Measurements from ENCODE around the gene SCAF4. TPM values are rescaled to one million over a fixed set of nuclear protein-coding genes. Genes with fewer than 3 reads are reported as not detected.

The SCAF4 gene
- total and polyA plus RNA-seq, 2 of the 8 experiments (the other 6 are each of a cell fraction or from before 2014, with no cell fraction given) = 28.9 to 55.1 TPM

DNA sequence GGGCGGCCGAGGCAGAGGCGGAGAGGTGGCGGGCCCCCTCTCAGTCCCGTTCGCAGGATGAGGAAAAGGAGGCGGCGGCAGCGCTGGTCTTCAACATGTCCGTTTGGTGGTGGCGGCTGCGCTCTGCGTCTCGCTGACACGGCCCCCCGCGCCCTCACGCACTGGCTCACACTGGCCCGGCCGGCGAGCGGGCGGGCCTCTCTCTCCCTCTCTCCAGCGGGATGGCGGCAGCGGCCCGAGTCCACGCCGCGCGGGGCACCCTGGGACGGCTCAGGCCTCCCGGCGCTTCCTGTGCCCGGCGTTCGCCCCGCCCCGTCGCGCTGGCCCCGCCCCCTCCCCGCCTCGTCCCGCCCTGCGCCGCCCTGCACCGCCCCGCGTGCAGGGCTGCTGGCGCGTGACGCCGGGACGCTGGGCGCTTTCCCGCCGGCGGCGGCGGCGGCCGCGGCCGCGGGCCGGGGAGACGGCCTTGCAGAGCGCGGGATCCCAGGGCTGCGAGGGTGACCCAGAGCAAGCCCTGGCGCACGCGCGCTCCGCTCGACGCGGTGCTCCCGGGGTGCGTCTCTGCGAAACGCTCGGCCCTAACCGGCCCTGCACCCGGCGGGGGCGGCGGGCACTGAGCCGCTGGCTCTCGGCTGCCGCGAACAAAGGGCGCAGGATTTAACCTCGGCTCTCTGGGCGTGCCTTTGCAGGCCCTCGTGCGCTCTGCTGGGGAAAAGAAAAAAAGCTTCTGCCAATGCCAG, at the start of gene SCAF4 (continued):
- TF ChIP-seq PHF8 (conservative IDR thresholded peaks at IDR 0.05; ENCODE audit: low read depth, low read length) = peak; percentile 99
- TF ChIP-seq ASH2L (IDR thresholded peaks at IDR 0.05; ENCODE audit: low read length) = peak; percentile 89
- TF ChIP-seq, protein P1, sequence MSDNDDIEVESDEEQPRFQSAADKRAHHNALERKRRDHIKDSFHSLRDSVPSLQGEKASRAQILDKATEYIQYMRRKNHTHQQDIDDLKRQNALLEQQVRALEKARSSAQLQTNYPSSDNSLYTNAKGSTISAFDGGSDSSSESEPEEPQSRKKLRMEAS (IDR thresholded peaks at IDR 0.05) = peak; percentile 82
- TF ChIP-seq HDAC2 (IDR thresholded peaks at IDR 0.05; ENCODE audit: borderline replicate concordance in 1 of 2, low read depth in 2 of 2, low read length in 2 of 2) = no peak
- TF ChIP-seq EGR1 (IDR thresholded peaks at IDR 0.05; ENCODE audit: borderline replicate concordance, low read depth, low read length) = peak; percentile 65; the same call in 1 of the 2 replicates
- peak; percentile 92 to 95 for TF ChIP-seq POLR2A (IDR thresholded peaks at IDR 0.05; ENCODE audit: control extremely low read depth in 1 of 2, low read depth in 2 of 2, low read length in 2 of 2)
- TF ChIP-seq POLR2AphosphoS5 (IDR thresholded peaks at IDR 0.05; ENCODE audit: low read depth, low read length) = peak; percentile 78
- TF ChIP-seq SP1 (IDR thresholded peaks at IDR 0.05; ENCODE audit: low read depth, low read length) = no peak
